ENCODE data around the gene AK1.

DNA sequence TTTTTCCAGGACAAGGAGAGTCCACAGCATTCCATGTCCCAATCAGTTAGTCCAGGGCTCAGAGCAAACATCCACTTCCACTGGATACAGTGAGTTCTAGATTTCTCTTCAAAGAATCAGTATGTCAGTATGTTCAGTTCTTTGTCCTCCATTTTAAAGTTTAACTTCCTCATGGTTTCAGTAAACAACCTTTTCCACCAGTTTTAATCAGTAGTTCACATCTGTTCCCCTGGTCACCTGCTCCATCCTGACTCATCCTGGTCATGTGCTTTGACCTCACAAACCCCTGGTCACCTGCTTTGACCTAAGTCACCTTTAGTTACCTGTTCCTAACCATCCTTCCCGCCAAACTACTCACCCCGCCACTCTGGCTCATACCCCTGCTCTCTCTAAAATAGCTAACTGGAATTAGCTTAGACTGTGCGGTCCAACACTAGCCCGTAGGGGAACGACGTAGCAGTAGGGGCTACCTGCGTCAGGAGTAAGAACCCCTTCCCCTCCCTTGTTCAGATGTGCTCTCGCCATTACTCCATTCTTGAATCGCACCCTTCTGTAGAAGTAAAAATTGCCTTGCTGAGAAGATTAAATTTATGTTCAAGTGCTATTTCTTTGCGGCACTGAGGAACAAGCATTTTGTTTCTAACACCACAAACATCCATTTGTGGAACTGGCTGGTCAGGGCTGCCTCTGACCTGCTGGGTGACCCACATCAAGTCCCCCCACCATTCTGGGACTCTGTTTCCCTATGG lies 28.5 kb downstream of the AK1 start:
- TF ChIP-seq, protein P1, sequence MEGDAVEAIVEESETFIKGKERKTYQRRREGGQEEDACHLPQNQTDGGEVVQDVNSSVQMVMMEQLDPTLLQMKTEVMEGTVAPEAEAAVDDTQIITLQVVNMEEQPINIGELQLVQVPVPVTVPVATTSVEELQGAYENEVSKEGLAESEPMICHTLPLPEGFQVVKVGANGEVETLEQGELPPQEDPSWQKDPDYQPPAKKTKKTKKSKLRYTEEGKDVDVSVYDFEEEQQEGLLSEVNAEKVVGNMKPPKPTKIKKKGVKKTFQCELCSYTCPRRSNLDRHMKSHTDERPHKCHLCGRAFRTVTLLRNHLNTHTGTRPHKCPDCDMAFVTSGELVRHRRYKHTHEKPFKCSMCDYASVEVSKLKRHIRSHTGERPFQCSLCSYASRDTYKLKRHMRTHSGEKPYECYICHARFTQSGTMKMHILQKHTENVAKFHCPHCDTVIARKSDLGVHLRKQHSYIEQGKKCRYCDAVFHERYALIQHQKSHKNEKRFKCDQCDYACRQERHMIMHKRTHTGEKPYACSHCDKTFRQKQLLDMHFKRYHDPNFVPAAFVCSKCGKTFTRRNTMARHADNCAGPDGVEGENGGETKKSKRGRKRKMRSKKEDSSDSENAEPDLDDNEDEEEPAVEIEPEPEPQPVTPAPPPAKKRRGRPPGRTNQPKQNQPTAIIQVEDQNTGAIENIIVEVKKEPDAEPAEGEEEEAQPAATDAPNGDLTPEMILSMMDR (IDR thresholded peaks at IDR 0.05) = no peak
- no peak for TF ChIP-seq POLR2A (IDR thresholded peaks at IDR 0.05)
- no peak for TF ChIP-seq EP300 (IDR thresholded peaks at IDR 0.05)

Measured in tibial nerve (tissue), 4 donors.